Ovary (tissue), 9 donors: ENCODE results near the gene FMC1. TPM values are rescaled to one million over a fixed set of nuclear protein-coding genes. Genes with fewer than 3 reads are reported as not detected.

Experiments used
- DNase-seq, 5 donors: peaks; one replicate each; pipeline ENCODE4 v3.0.0-alpha.2; 2019 to 2020
- H3K27ac ChIP-seq, 2 donors: fragments of 200-600 bp; one replicate each; pipeline versions ENCODE4 v1.5.1 to v1.8.0; 2019 to 2022
- H3K27me3 ChIP-seq: fragments of 200-600 bp; one replicate; pipeline ENCODE4 v1.8.0; 2022
- H3K36me3 ChIP-seq: fragments of 200-600 bp; sonication (generic); one replicate; pipeline ENCODE4 v1.5.1; 2019
- H3K4me1 ChIP-seq: one replicate; pipeline ENCODE4 v1.8.1; 2013; ENCODE audit warnings: mild to moderate bottlenecking, moderate library complexity; ENCODE audit not compliant: insufficient read depth
- H3K4me3 ChIP-seq: fragments of 200-600 bp; sonication (generic); one replicate; pipeline ENCODE4 v1.5.1; 2017
- H3K9me3 ChIP-seq, 2 donors: fragments of 200-600 bp in 1 of 2; sonication (generic) in 1 of 2; one replicate each; pipeline versions ENCODE4 v1.5.1 to v1.8.1; 2013 to 2019; ENCODE audit warnings: mild to moderate bottlenecking in 1 of 2, moderate library complexity in 1 of 2
- CTCF ChIP-seq, 3 donors: fragments of 450-650 bp in 2 of 3; fragments of 200-600 bp in 1 of 3; IDR thresholded peaks; one replicate each; pipeline versions ENCODE4 v1.5.1 to v1.8.0; 2016 to 2022; ENCODE audit warnings: antibody characterized with exemption in 3 of 3, mild to moderate bottlenecking in 1 of 3
- EP300 ChIP-seq: sonication (generic); formaldehyde crosslinking; IDR thresholded peaks from one replicate; pipeline ENCODE4 v1.6.1; 2017; ENCODE audit warnings: antibody characterized with exemption
- POLR2A ChIP-seq: fragments of 450-650 bp; IDR thresholded peaks from one replicate; pipeline ENCODE4 v1.6.1; 2017; ENCODE audit warnings: antibody characterized with exemption, mild to moderate bottlenecking, moderate library complexity
- WGBS, 3 donors: extraction: QIAGEN DNeasy Blood & Tissue Kit in 1 of 3; methylation state at CpG; one replicate each; pipeline versions ENCODE4 v1.1.5 to v1.1.7; 2013 to 2017; 5-methylcytosine and 5-hydroxymethylcytosine counted together
- intact Hi-C, 4 donors: fragments of 100-400 bp; cut with DNase I; formaldehyde crosslinking; loops; one replicate each; pipeline versions ENCODE4 v1.11.0 to v1.15.1; 2022 to 2023
- polyA plus RNA-seq, 2 donors: library from polyadenylated mRNA; stranded (reverse); fragments of 200-250 nt in 1 of 2; fragments of 350-450 nt in 1 of 2; fragmentation: Illumina TruSeq in 1 of 2; extraction: RNeasy Lipid Tissue Mini Kit (QIAGEN cat#74804) in 1 of 2; gene quantifications; one replicate each; pipeline ENCODE4 v1.2.3, GENCODE V29; 2013 to 2014
- total RNA-seq, 7 donors: library from RNA; depleted of rRNA in 2 of 7; stranded (reverse); fragments of >200 nt in 2 of 7; fragmentation: NEBNext Ultra II Directional in 3 of 7; extraction: Animal tissue kit (Norgen Biotek cat#: 25700) in 3 of 7; gene quantifications; one replicate each; pipeline versions ENCODE4 v1.1.0 to v1.2.4, GENCODE V29; 2016 to 2023
- donor health status: DM: no; HTN: no; CAD: no; lungs with moderate emphysema.
- donor health status: DM: no; HTN: no; CAD: no.
- donor health status: Bipolar disorder and iron deficiency.
- donor health status: DM: yes; HTN: yes; CAD: no.
- donor health status: DM: no; HTN: no; CAD: no.
- donor health status: DM: yes; HTN: yes; CAD: no.

The FMC1 gene
- total and polyA plus RNA-seq, 9 donors, result 10.9 to 35.3 (median 16.3) TPM

- intact Hi-C loops, result no loop called here
- H3K4me1 ChIP-seq, result no peaks in the 10 kb centered on the region
- H3K4me3 ChIP-seq, result no peak overlapping the region
- DNase-seq, result no peak
- no peaks in the 10 kb centered on the region for H3K36me3 ChIP-seq
- no peak overlapping the region for H3K27ac ChIP-seq
- no peaks in the 10 kb centered on the region for H3K9me3 ChIP-seq
- H3K27me3 ChIP-seq, result no peaks in the 10 kb centered on the region
- TF ChIP-seq POLR2A (no peak), EP300 (no peak), CTCF (IDR thresholded peaks at IDR 0.05) (no peak)
- WGBS, 3 donors, result 94 to 95% (median 95%) methylated on average over 6 of the region's 6 CpGs
These were observed 46.1 kb upstream of the FMC1 start for GRCh38 chr7:139294951-139295575.

GRCh38 chr7:139297795-139298194, 43.3 kb upstream of the FMC1 start:
- no peak for TF ChIP-seq CTCF (IDR thresholded peaks at IDR 0.05)
- no peak for TF ChIP-seq POLR2A
- no peak for TF ChIP-seq EP300
- Histone ChIP-seq H3K36me3 (no peaks in the 10 kb centered on the region), H3K4me1 (no peaks in the 10 kb centered on the region), H3K9me3 (no peaks in the 10 kb centered on the region), H3K27me3 (no peaks in the 10 kb centered on the region), H3K27ac (no peak overlapping the region), H3K4me3 (no peak overlapping the region)
- WGBS, 3 donors, result 26 to 52% (median 30%) methylated on average over 6 of the region's 6 CpGs
- no peak for DNase-seq
- intact Hi-C loops, result no loop called here

GRCh38 chr7:139299296-139299695, 41.8 kb upstream of the FMC1 start:
- H3K4me3 ChIP-seq, result no peak overlapping the region
- H3K36me3 ChIP-seq, result no peaks in the 10 kb centered on the region
- no peak overlapping the region for H3K27ac ChIP-seq
- H3K9me3 ChIP-seq, result no peaks in the 10 kb centered on the region
- no peaks in the 10 kb centered on the region for H3K27me3 ChIP-seq
- WGBS, 3 donors, result 96% methylated on average over 2 of the region's 2 CpGs
- DNase-seq, result no peak
- no peak for TF ChIP-seq EP300
- no peak for TF ChIP-seq CTCF (IDR thresholded peaks at IDR 0.05)
- no peak for TF ChIP-seq POLR2A
- intact Hi-C loops, result no loop called here
- H3K4me1 ChIP-seq, result peaks cover 2% of the 10 kb centered on the region

GRCh38 chr7:139300390-139300789, 40.7 kb upstream of the FMC1 start:
- Histone ChIP-seq H3K4me1 (peaks cover 6% of the 10 kb centered on the region), H3K4me3 (no peak overlapping the region), H3K27me3 (no peaks in the 10 kb centered on the region), H3K9me3 (no peaks in the 10 kb centered on the region), H3K36me3 (no peaks in the 10 kb centered on the region), H3K27ac (no peak overlapping the region)
- intact Hi-C loops, result no loop called here
- WGBS, 3 donors, result 59 to 75% (median 64%) methylated on average over 2 of the region's 2 CpGs
- no peak for TF ChIP-seq POLR2A
- TF ChIP-seq CTCF (IDR thresholded peaks at IDR 0.05), result no peak
- no peak for TF ChIP-seq EP300
- no peak for DNase-seq
